GM21528 (cell line): ENCODE measurements around the gene CFAP410.
"Not testable (repeated sequence)": the region's sequence is repeated elsewhere in the genome, so short reads cannot be mapped to it uniquely, and the experiment has no call there.

Source experiments
- ATAC-seq: cut with Tn5 transposase; IDR thresholded peaks from one replicate; pipeline ENCODE4 v1.9.1; 2021; ENCODE audit warnings: mild to moderate bottlenecking, moderate library complexity; ENCODE audit not compliant: unreplicated experiment, low FRiP score

CFAP410 gene

DNA sequence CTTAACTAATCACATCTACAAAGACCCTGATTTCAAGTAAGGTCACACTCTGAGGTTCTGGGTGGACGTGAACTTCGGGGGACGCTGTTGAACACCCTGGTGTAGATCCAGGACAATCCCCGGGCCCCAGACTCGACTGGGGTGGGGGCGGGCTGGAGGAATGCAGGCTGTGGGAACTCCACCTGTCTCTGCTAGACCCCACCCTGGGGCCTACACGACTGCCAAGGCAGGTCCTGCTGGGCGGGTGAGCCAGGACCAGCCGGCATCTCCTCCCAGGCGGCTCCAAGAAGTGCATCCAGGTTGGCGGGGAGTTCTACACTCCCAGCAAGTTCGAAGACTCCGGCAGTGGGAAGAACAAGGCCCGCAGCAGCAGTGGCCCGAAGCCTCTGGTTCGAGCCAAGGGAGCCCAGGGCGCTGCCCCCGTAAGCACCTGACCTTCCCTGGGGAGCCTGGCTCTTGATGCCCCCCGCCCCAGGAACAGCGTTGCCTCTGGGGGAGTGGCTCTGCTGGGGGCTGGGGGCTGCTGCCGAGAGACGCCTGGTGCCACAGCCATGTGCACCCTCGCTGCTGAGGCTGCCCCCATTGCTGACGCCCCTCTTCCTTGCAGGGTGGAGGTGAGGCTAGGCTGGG is 49.7 kb downstream of the CFAP410 start:
- no peak for ATAC-seq

DNA sequence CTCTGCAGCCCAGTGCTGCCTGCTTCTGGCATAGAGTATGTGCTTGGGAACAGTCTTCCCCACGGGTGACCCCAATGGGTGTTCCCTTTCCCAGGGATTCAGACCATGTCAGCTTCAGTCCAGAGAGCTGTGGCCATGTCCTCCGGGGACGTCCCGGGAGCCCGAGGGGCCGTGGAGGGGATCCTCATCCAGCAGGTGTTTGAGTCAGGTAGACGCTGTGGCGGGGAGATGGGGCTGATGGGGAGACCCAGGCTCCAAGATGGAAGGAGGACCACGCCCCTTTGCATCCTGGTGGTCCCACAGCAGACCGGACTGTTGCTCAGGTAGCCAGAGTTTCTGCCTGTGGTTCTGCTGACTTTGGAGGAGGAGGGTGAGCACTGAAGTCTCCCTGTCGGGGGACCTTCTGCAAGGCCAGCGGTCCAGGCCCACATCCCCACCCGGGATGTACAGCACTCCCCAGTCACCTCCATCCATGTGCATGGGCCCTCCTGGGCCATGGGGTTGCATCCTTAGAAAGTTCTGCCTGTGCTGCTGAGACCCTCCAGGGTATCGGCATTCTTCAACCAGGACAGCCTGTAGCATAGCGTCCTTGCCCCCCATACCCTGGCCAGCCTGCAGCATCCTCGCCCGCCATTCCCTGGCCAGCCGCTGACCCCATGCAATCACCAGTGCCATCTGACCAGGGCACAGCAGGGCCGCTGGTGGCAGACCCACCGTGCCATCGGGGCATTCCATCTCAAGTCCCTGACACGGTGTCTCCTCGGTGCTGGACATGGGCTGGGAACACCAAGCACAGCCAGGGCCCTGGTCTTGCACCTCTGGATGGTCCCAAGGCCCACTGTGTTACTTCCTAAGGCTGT is 50.7 kb downstream of the CFAP410 start:
- ATAC-seq, result no peak

DNA sequence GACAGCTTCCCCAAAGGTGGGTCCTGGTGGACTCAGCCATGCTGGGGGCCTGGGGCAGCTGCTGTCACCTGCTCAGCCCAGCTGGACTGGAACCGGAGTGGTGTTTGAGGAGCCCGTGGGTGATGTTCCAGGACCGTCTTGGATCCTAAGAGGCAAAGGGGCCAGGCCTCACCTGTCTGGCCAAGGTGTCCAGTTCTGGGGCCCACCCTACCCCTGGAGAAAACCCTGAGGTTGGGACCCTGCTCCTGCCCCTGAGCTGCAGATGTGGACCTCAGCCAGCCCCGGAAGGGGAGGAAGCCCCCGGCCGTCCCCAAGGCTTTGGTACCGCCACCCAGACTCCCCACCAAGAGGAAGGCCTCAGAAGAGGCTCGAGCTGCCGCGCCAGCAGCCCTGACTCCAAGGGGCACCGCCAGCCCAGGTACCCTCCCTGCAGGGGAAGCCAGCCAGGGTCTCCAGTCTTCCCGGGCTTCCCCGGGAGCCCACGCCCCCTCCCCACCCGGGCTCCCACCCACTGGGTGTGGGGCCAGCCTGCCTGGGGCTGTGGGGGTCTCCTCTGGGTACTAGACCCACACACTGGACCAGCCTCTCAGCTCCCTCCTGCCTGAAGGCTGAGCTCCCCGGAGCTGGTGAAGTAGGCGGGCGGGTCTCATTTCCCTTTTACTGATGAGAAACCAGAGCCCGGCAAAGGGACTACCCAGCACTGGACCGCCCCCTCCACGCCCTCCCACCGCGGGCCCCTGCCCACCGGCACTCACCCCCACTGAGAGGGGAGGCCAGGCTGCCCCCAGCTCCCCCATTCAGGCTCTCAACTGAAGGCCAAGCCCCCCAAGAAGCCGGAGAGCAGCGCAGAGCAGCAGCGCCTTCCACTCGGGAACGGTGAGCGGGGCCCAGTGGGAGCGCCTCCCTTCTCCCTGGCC is 52.2 kb downstream of the CFAP410 start:
- ATAC-seq, result no peak

DNA sequence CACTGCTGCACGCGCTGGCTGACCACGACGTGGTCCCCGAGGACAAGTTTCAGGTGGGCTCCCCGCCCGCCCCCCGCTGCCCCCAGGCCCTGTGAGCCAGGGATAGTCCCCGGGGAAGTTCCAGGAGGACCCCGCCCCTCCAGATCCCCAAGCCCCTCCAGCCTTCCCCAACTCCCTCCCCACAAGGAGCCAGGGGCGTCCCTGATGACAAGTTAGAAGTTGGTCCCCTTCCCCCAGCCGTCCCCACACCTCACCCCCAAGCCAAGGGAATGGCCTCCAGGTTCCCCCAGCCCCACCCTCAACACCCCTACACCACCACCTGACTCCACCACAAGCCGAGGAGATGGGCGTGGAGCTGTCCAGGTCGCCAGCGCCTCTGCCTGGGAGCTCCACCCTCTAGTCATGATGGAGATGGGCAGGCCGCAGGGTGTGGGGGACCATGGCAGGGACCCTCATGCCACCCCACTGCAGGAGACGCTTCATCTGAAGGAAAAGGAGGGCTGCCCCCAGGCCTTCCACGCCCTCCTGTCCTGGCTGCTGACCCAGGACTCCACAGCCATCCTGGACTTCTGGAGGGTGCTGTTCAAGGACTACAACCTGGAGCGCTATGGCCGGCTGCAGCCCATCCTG is 53.0 kb downstream of the CFAP410 start:
- no peak for ATAC-seq

DNA sequence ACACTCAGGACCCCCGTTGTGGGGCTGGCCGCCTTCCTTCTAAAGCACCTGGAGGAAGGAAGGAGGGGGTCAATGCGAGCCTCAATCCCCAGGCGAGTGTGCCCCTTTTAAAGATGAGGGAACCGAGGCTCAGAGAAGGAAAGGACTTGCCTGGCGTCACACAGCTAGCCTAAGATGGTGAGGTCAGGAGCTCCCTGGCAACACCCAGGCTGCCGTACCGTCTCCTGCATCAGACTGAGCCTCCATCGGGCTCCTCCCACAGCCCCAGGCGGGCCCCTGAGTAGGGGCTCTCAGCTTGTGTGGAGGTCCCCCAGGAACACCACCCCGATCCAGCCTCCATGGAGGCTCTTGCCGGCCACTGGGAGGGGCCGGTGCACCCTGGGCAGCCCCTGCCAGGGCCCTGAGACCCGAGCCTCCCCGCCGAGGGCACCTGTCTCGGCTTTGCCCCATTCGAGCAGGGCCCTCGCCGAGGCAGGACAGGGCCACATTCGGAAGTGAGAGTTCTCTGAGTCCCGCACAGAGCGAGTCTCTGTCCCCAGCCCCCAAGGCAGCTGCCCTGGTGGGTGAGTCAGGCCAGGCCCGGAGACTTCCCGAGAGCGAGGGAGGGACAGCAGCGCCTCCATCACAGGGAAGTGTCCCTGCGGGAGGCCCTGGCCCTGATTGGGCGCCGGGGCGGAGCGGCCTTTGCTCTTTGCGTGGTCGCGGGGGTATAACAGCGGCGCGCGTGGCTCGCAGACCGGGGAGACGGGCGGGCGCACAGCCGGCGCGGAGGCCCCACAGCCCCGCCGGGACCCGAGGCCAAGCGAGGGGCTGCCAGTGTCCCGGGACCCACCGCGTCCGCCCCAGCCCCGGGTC is 53.8 kb downstream of the CFAP410 start, which contains the start of gene AIRE:
Gene AIRE (plus strand): TSS at position 739 of the 855 bp plus-strand sequence. CDS start 131 bp downstream, outside the sequence.
- ATAC-seq, result no peak

DNA sequence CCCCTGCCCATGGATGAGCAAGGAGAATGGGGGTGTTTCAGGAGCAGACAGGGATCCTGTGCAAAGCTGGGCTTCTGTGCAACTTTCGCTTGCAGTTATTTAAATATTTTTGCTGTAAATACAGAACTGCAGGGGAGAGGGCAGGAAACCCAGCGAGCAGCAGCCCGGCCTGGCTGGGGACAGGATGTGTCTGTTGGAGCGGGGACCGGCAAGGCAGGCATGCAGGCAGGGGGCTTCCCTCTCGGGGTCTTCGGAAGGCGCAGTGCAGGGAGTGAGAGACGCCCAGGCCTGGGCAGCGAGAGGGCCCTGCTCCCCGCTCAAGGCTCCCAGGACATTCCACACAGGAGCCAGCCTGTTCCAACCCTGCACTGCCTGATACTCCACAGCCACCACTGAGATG is 55.2 kb downstream of the CFAP410 start:
- ATAC-seq, result no peak

DNA sequence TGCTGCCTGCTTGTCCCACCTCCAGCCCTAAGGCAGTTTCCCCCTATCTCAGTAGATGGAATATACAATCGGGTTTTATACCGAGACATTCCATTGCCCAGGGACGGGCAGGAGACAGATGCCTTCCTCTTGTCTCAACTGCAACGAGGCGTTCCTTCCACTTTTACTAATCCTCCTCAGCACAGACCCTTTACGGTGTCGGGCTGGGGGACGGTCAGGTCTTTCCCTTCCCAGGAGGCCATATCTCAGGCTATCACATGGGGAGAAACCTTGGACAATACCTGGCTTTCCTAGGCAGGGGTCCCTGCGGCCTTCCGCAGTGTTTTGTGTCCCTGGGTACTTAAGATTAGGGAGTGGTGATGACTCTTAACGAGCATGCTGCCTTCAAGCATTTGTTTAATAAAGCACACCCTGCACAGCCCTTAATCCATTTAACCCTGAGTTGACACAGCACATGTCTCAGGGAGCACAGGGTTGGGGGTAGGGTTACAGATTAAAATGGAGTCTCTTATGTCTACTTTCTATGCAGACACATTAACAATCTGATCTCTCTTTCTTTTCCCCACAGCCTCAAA is 55.9 kb downstream of the CFAP410 start:
- not testable (repeated sequence) for ATAC-seq

DNA sequence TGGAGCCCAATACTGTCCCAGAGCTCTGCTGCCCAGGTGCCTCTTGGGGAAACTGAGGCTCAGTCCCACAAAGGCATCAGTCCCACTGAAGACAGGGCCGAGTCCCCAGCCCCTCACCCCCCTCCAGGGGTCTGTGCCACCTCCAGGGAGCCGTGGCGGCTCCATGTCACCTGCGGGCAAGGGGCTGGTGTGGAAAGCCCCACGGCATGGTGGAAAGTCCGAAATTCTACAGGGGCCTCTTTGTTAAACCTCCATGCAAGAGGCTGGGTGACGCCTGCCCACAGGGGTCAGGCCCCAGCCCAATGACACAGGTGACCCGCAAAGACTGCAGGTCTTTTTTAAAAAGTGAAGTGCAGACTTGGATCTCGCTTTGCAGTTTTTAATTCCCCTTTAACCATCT is 56.8 kb downstream of the CFAP410 start:
- no peak for ATAC-seq

DNA sequence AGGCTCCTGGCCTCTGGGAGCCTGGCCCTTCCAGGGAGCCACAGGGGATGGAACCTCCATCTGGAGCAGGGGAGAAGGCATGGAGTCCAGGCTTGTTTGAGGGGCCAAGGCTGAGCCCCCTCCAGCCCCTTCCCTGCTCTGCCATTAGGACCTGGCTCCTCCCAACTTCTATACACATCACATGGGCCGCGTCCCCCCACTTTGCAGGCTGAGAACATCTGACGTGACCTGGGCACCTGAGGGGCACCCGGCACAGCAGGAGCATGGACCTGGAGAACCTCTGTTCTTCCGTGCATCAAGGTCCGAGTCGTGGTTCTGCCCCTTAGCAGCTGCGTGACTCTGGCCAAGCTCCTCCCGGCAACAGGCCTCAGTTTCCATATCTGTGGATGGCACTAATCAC is 57.4 kb downstream of the CFAP410 start:
- no peak for ATAC-seq

DNA sequence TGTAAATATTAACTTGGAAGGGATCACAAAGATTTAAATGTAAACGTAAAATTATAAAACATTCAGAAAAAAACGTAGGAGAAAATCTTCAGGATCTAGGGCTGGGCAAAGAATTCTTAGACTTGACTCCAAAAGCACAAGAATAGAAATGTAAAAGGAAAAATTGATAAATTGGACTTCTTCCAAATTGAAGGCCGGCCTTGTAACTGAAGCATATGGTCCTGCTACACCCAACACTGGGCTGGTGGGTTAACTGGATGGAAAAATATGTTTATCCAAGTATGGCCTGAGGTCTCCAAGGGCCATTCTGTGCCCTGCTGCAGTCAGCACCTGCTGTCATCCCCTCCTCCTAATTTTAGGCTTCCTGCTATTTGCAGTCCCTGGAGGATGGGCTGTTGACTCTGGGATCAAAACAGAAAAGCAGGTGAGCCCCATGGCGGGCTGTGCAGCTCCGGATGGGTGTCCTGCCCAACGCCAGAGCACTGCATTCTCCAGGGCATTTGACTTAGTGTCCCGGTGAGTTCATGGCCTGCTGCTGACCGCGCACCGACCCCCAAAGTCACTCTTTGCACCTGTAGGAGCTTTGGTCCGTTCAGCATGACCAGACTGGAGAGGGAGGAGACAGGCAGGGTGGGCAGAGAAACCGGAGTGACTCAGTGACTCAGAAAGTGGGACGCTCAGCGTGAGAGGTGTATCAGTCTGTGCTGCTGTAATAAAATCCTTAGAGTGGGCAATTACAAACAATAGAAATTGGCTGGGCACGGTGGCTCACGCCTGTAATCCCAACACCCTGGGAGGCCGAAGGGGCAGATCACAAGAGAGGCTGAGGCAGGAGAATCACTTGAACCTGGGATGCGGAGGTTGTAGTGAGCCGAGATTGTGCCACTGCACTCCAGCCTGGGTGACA is 59.6 kb downstream of the CFAP410 start:
- ATAC-seq, result no peak
